Measurements from ENCODE around the gene UBAP1L.

DNA sequence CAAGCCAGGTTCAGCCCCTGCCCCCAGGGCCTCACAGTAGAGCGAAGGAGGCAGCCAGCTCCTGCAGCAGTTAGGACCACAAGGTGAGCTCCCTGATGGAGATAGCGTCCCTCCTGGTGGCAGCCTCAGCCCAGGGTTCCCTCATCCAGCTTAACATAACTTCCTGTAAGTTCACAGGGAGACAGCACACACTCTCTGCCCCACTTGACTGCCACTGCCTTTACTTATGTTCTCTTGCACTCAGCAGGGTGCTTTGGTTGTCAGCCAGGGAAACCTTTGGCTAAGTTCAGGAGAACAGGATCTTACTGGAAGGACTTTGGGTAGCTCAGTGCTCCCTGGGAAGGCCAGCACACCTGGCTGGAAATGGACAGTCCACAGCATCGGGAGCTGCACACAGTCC is 27.6 kb downstream of the UBAP1L start:
- TF ChIP-seq CTCF (optimal IDR thresholded peaks at IDR 0.05 in 1 of 3, IDR thresholded peaks at IDR 0.05 in 1 of 3, conservative IDR thresholded peaks at IDR 0.05 in 1 of 3; ENCODE audit: extremely low read depth in 1 of 3, insufficient read depth in 2 of 3, low read length in 3 of 3): no peak
- TF ChIP-seq EZH2 (IDR thresholded peaks at IDR 0.05; ENCODE audit: low read length): no peak

All from keratinocyte (primary cell).